Astrocyte of the cerebellum (primary cell): ENCODE measurements around the gene KRT86.
"Not testable (repeated sequence)": the region's sequence is repeated elsewhere in the genome, so short reads cannot be mapped to it uniquely, and the experiment has no call there.

Experiments
- DNase-seq: peaks from one replicate; pipeline ENCODE4 v3.0.0-alpha.2; 2011; ENCODE audit warnings: low read depth
- H3K4me3 ChIP-seq: 2 replicates; pipeline ENCODE4 v1.5.1; 2011; ENCODE audit warnings: mild to moderate bottlenecking, low read depth, low read length, moderate library complexity
- CTCF ChIP-seq: IDR thresholded peaks from 2 replicates; pipeline ENCODE4 v1.5.1; 2012; ENCODE audit warnings: low read length, low read depth, moderate library complexity, mild to moderate bottlenecking; ENCODE audit errors: missing control alignments
- in situ Hi-C: cut with HindIII; loops from 2 replicates; pipeline ENCODE4 v1.10.0; 2017; ENCODE audit warnings: low sequenced_read_pairs

KRT86 gene

GRCh38 chr12:52300796-52301691, 26.6 kb downstream of the KRT86 start:
- TF ChIP-seq CTCF = no peak
- in situ Hi-C loops = no loop called here
- no peak for DNase-seq
- H3K4me3 ChIP-seq = no peak overlapping the region

GRCh38 chr12:52301721-52302120, 27.3 kb downstream of the KRT86 start:
- DNase-seq, in situ Hi-C loops, H3K4me3 ChIP-seq: not testable (repeated sequence)

- in situ Hi-C loops, H3K4me3 ChIP-seq, DNase-seq: not testable (repeated sequence)
Measured at GRCh38 chr12:52302242-52302914, 27.9 kb downstream of the KRT86 start.

- H3K4me3 ChIP-seq, in situ Hi-C loops, DNase-seq: not testable (repeated sequence)
Measured at GRCh38 chr12:52304941-52305411, 30.5 kb downstream of the KRT86 start.

- no peak for DNase-seq
- H3K4me3 ChIP-seq = no peak overlapping the region
- TF ChIP-seq CTCF = peak; percentile 38
- in situ Hi-C loops = no loop called here
Measured at GRCh38 chr12:52305921-52306705, 31.7 kb downstream of the KRT86 start.

- no peak overlapping the region for H3K4me3 ChIP-seq
- no peak for DNase-seq
- TF ChIP-seq CTCF = no peak
- in situ Hi-C loops = no loop called here
Measured at GRCh38 chr12:52306731-52307130, 32.3 kb downstream of the KRT86 start.

- in situ Hi-C loops = no loop called here
- no peak for TF ChIP-seq CTCF
- DNase-seq = no peak
- H3K4me3 ChIP-seq = peak overlapping the region; percentile 32
Measured at GRCh38 chr12:52307836-52308805, 33.7 kb downstream of the KRT86 start.
